Measurements from ENCODE around the gene CDK5RAP3. TPM values are rescaled to one million over a fixed set of nuclear protein-coding genes. Genes with fewer than 3 reads are reported as not detected.

CDK5RAP3 gene
- total RNA-seq, 1 experiment from 2014 or later, result 149 TPM

DNA sequence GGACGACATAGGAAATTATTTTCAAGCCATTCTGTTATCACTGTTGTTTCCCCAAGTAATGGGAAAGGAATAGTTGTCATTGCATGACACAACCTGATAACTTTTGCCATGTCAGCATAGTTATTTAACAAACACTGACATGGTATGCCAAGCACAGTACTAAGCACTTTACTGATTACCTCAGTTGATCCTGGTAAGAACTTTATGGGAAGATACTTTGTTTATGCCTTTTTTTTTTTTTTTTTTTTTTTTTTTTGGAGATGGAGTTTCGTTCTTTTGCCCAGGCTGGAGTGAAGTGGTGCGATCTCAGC lies 45.3 kb upstream of the CDK5RAP3 start:
- Mint-ChIP-seq H3K9me3 (no peaks in the 10 kb centered on the region), H3K4me3 (no peak overlapping the region), H3K27ac (no peak overlapping the region), H3K27me3 (ENCODE audit: low read depth) (no peaks in the 10 kb centered on the region), H3K4me1 (no peaks in the 10 kb centered on the region), H3K36me3 (ENCODE audit: insufficient read depth in 1 of 3, low read depth in 3 of 3) (peaks cover 13 to 57% (median 44%) of the 10 kb centered on the region in 3 experiments)
- no peak overlapping the region for H3K14ac ChIP-seq (ENCODE audit: insufficient read depth, low read length)
- H2BK20ac ChIP-seq (ENCODE audit: low read depth, low read length, poor library complexity, severe bottlenecking), result no peak overlapping the region
- H3K4ac ChIP-seq (ENCODE audit: low read depth, low read length), result no peak overlapping the region
- H3K23me2 ChIP-seq (ENCODE audit: insufficient read length, low read depth, low read length, poor library complexity, severe bottlenecking), result no peaks in the 10 kb centered on the region
- H4K20me1 ChIP-seq (ENCODE audit: control insufficient read depth, insufficient read depth, insufficient read length), result no peaks in the 10 kb centered on the region
- no peak overlapping the region for H3K27ac ChIP-seq (ENCODE audit: insufficient read length, low read depth, low read length)
- no peak overlapping the region for H2AFZ ChIP-seq (ENCODE audit: low read length)
- H3K79me2 ChIP-seq (ENCODE audit: insufficient read depth, low read length), result no peaks in the 10 kb centered on the region
- H3K79me1 ChIP-seq (ENCODE audit: insufficient read depth, low read depth, low read length, poor library complexity, severe bottlenecking), result no peaks in the 10 kb centered on the region
- no CpG with 5 or more reads among the region's 3 CpGs for WGBS (ENCODE audit: extremely low coverage, insufficient read length, low lambda C conversion rate)
- H3K9ac ChIP-seq (ENCODE audit: extremely low read depth, insufficient read length, low read length), result no peak overlapping the region
- H3K9me3 ChIP-seq (ENCODE audit: control insufficient read depth, low read depth, low read length), result no peaks in the 10 kb centered on the region
- H3T11ph ChIP-seq (ENCODE audit: low read length), result no peak overlapping the region
- no peaks in the 10 kb centered on the region for H3K27me3 ChIP-seq (ENCODE audit: insufficient read depth, low read length)
- no peak overlapping the region for H2BK15ac ChIP-seq (ENCODE audit: low read depth, low read length)
- no peak overlapping the region for H2BK5ac ChIP-seq (ENCODE audit: insufficient read length, low read length)
- H3K18ac ChIP-seq (ENCODE audit: insufficient read length, low read depth, low read length), result no peak overlapping the region
- no peak overlapping the region for H2BK120ac ChIP-seq (ENCODE audit: low read depth, low read length, poor library complexity, severe bottlenecking)
- no peaks in the 10 kb centered on the region for H3K4me1 ChIP-seq (ENCODE audit: insufficient read depth, low read length)
- H3K4me2 ChIP-seq (ENCODE audit: insufficient read depth, insufficient read length, low read length), result no peak overlapping the region
- no peak for TF ChIP-seq CTCF (conservative IDR thresholded peaks at IDR 0.05)
- H4K5ac ChIP-seq (ENCODE audit: insufficient read length, low read depth, low read length), result no peak overlapping the region
- H3K23ac ChIP-seq (ENCODE audit: insufficient read length, low read depth, low read length), result no peak overlapping the region
- no peak for DNase-seq
- H4K91ac ChIP-seq (ENCODE audit: insufficient read length, low read depth, low read length), result no peak overlapping the region
- no peak overlapping the region for H2AK5ac ChIP-seq (ENCODE audit: insufficient read length, low read length)
- H3K56ac ChIP-seq (ENCODE audit: insufficient read length, low read depth, low read length), result no peak overlapping the region
- H2BK12ac ChIP-seq (ENCODE audit: insufficient read length, low read depth, low read length), result no peak overlapping the region
- no peak overlapping the region for H4K8ac ChIP-seq (replicated peaks; ENCODE audit: insufficient read length, low read depth, low read length)
